ENCODE data around the gene SLX1A. TPM values are rescaled to one million over a fixed set of nuclear protein-coding genes. Genes with fewer than 3 reads are reported as not detected.
"Not testable (repeated sequence)": the region's sequence is repeated elsewhere in the genome, so short reads cannot be mapped to it uniquely, and the experiment has no call there.

Gene SLX1A
- total and polyA plus RNA-seq, 10 donors = 49.0 to 91.4 (median 72.6) TPM

- H3K27ac ChIP-seq = peak overlapping the region; percentile 44 to 100 (median 96)
- intact Hi-C loops (cut with DNase I; ENCODE audit: low total_unique reads) = no loop called here
- 53 to 90% (median 73%) methylated on average over 2 to 9 of the region's 9 CpGs for WGBS, 5 donors
Observed at GRCh38 chr16:30187556-30187865, 6.2 kb upstream of the SLX1A start.

GRCh38 chr16:30187971-30188561 is 5.6 kb upstream of the SLX1A start:
- TF ChIP-seq POLR2AphosphoS5 (IDR thresholded peaks at IDR 0.05) (peak; percentile 32 to 79 (median 51)), POLR2A (IDR thresholded peaks at IDR 0.05) (no peak)
- Histone ChIP-seq H3K27ac (peak overlapping the region in 7 of 8 donors; percentile 94 to 100 (median 96)), H3K9me3 (no peaks in the 10 kb centered on the region), H3K4me1 (peaks cover 21 to 50% (median 37%) of the 10 kb centered on the region in 6 donors), H3K36me3 (peaks cover 0 to 42% (median 27%) of the 10 kb centered on the region in 6 donors), H3K27me3 (replicated peaks in 1 of 7) (no peaks in the 10 kb centered on the region), H3K4me3 (peak overlapping the region in 2 of 8 donors; percentile 95 to 98)
- 82 to 93% (median 91%) methylated on average over 3 to 23 of the region's 23 CpGs for WGBS, 5 donors
- intact Hi-C loops (cut with DNase I; ENCODE audit: low total_unique reads) = no loop called here
- DNase-seq = peak; percentile 85

More at GRCh38 chr16:30187556-30187865, 6.2 kb upstream of the SLX1A start:
- Histone ChIP-seq H3K4me3 (peak overlapping the region in 6 of 8 donors; percentile 78 to 98 (median 86)), H3K4me1 (peaks cover 23 to 55% (median 42%) of the 10 kb centered on the region in 6 donors), H3K36me3 (peaks cover 0 to 42% (median 27%) of the 10 kb centered on the region in 6 donors), H3K9me3 (no peaks in the 10 kb centered on the region), H3K27me3 (replicated peaks in 1 of 7) (no peaks in the 10 kb centered on the region)
- no peak for DNase-seq
- TF ChIP-seq POLR2AphosphoS5 (IDR thresholded peaks at IDR 0.05) (no peak), CTCF (IDR thresholded peaks at IDR 0.05 in 8 of 11, conservative IDR thresholded peaks at IDR 0.05 in 3 of 11) (peak in 1 of 11 experiments; percentile 0), POLR2A (IDR thresholded peaks at IDR 0.05) (no peak)

- H3K9me3 ChIP-seq; H3K4me3 ChIP-seq; intact Hi-C loops (cut with DNase I; ENCODE audit: low total_unique reads); H3K27ac ChIP-seq; H3K27me3 ChIP-seq (replicated peaks in 1 of 7): not testable (repeated sequence)
- Histone ChIP-seq H3K36me3 (peaks cover 0 to 24% (median 21%) of the 10 kb centered on the region in 6 donors), H3K4me1 (peaks cover 18 to 25% (median 22%) of the 10 kb centered on the region in 6 donors)
- 87 to 98% (median 88%) methylated on average over 4 to 7 of the region's 12 CpGs for WGBS, 5 donors
- peak; percentile 55 for DNase-seq
Observed at GRCh38 chr16:30191158-30191557, 2.5 kb upstream of the SLX1A start.

GRCh38 chr16:30193098-30193497 is 577 bp upstream of the SLX1A start:
- DNase-seq; H3K4me3 ChIP-seq; H3K36me3 ChIP-seq; H3K9me3 ChIP-seq; H3K27ac ChIP-seq; intact Hi-C loops (cut with DNase I; ENCODE audit: low total_unique reads); H3K27me3 ChIP-seq (replicated peaks in 1 of 7); H3K4me1 ChIP-seq: not testable (repeated sequence)
- WGBS, 5 donors = no CpG with 5 or more reads among the region's 21 CpGs

GRCh38 chr16:30194172-30194925 is 674 bp downstream of the SLX1A start:
- intact Hi-C loops (cut with DNase I; ENCODE audit: low total_unique reads); H3K4me1 ChIP-seq; H3K9me3 ChIP-seq; H3K36me3 ChIP-seq; H3K27me3 ChIP-seq (replicated peaks in 1 of 7): not testable (repeated sequence)
- peak; percentile 87 for DNase-seq
- 2 to 9% (median 7%) methylated on average over 15 to 18 of the region's 60 CpGs; no CpG with 5 or more reads in 2 of the 5 donors for WGBS, 5 donors
- Histone ChIP-seq H3K4me3 (peak overlapping the region in 7 of 8 donors; percentile 37 to 66 (median 42)), H3K27ac (peak overlapping the region in 5 of 8 donors; percentile 60 to 80 (median 69))

GRCh38 chr16:30197001-30197400 is 3.3 kb downstream of the SLX1A start:
- H3K27me3 ChIP-seq (replicated peaks in 1 of 7); H3K9me3 ChIP-seq; H3K4me1 ChIP-seq; H3K36me3 ChIP-seq; intact Hi-C loops (cut with DNase I; ENCODE audit: low total_unique reads); H3K4me3 ChIP-seq; H3K27ac ChIP-seq: not testable (repeated sequence)
- WGBS, 5 donors = 49 to 100% (median 89%) methylated on average over 1 of the region's 2 CpGs; no CpG with 5 or more reads in 1 of the 5 donors
- peak; percentile 74 for DNase-seq

GRCh38 chr16:30199049-30199448 is 5.4 kb downstream of the SLX1A start, which contains the start of gene SULT1A3:
TSS of gene SULT1A3 (plus strand) at chr16:30199255. CDS start at chr16:30200729, 1,474 bp downstream.
- H3K4me3 ChIP-seq; H3K27me3 ChIP-seq (replicated peaks in 1 of 7); H3K36me3 ChIP-seq; intact Hi-C loops (cut with DNase I; ENCODE audit: low total_unique reads); H3K27ac ChIP-seq; H3K4me1 ChIP-seq; DNase-seq; H3K9me3 ChIP-seq: not testable (repeated sequence)
- WGBS, 5 donors = no CpG with 5 or more reads among the region's 3 CpGs

- H3K4me3 ChIP-seq; H3K9me3 ChIP-seq; DNase-seq; H3K4me1 ChIP-seq; H3K27me3 ChIP-seq (replicated peaks in 1 of 7); H3K36me3 ChIP-seq; H3K27ac ChIP-seq; intact Hi-C loops (cut with DNase I; ENCODE audit: low total_unique reads): not testable (repeated sequence)
- WGBS, 5 donors = no CpG with 5 or more reads among the region's 15 CpGs
Observed at GRCh38 chr16:30199608-30200343, 6.1 kb downstream of the SLX1A start.

GRCh38 chr16:30205541-30206236 is 12.0 kb downstream of the SLX1A start:
- H3K27me3 ChIP-seq (replicated peaks in 1 of 7); H3K9me3 ChIP-seq; H3K36me3 ChIP-seq; H3K27ac ChIP-seq; intact Hi-C loops (cut with DNase I; ENCODE audit: low total_unique reads); H3K4me1 ChIP-seq: not testable (repeated sequence)
- peak overlapping the region; percentile 30 to 66 (median 46) for H3K4me3 ChIP-seq
- WGBS, 5 donors = 0 to 2% (median 1%) methylated on average over 13 to 19 of the region's 52 CpGs
- peak; percentile 74 for DNase-seq

All from spleen (tissue), 11 donors.